ENCODE data around the gene ADAMTS17.

DNA sequence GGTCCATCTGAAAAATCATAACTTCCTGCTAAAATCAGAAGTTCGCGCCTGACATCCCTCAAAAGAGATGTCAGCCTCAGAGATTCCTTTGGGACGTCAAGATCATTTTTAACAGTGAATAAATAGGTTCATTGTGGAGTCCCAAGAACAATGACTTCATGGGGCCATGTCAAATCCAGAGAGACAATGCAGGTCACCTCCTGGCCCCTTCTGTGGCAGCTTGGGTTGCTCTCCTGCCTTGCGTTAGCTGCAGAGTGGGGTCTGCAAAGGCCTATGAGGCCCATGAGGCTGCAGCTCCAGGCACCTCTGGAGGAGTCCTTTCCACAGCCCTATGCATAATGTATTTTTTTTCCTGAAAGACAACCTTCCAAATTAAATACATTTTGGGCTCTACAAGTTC lies 282.3 kb downstream of the ADAMTS17 start:
- TF ChIP-seq, protein P1, sequence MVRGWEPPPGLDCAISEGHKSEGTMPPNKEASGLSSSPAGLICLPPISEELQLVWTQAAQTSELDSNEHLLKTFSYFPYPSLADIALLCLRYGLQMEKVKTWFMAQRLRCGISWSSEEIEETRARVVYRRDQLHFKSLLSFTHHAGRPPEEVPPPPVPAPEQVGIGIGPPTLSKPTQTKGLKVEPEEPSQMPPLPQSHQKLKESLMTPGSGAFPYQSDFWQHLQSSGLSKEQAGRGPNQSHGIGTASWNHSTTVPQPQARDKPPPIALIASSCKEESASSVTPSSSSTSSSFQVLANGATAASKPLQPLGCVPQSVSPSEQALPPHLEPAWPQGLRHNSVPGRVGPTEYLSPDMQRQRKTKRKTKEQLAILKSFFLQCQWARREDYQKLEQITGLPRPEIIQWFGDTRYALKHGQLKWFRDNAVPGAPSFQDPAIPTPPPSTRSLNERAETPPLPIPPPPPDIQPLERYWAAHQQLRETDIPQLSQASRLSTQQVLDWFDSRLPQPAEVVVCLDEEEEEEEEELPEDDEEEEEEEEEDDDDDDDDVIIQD (CRISPR knock-in tag; IDR thresholded peaks at IDR 0.05) = no peak
- no peak for TF ChIP-seq HNRNPUL1 (IDR thresholded peaks at IDR 0.05; ENCODE audit: low read length)
- TF ChIP-seq, protein P2, sequence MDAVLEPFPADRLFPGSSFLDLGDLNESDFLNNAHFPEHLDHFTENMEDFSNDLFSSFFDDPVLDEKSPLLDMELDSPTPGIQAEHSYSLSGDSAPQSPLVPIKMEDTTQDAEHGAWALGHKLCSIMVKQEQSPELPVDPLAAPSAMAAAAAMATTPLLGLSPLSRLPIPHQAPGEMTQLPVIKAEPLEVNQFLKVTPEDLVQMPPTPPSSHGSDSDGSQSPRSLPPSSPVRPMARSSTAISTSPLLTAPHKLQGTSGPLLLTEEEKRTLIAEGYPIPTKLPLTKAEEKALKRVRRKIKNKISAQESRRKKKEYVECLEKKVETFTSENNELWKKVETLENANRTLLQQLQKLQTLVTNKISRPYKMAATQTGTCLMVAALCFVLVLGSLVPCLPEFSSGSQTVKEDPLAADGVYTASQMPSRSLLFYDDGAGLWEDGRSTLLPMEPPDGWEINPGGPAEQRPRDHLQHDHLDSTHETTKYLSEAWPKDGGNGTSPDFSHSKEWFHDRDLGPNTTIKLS (IDR thresholded peaks at IDR 0.05; ENCODE audit: borderline replicate concordance, low read depth) = no peak
- TF ChIP-seq, protein P3, sequence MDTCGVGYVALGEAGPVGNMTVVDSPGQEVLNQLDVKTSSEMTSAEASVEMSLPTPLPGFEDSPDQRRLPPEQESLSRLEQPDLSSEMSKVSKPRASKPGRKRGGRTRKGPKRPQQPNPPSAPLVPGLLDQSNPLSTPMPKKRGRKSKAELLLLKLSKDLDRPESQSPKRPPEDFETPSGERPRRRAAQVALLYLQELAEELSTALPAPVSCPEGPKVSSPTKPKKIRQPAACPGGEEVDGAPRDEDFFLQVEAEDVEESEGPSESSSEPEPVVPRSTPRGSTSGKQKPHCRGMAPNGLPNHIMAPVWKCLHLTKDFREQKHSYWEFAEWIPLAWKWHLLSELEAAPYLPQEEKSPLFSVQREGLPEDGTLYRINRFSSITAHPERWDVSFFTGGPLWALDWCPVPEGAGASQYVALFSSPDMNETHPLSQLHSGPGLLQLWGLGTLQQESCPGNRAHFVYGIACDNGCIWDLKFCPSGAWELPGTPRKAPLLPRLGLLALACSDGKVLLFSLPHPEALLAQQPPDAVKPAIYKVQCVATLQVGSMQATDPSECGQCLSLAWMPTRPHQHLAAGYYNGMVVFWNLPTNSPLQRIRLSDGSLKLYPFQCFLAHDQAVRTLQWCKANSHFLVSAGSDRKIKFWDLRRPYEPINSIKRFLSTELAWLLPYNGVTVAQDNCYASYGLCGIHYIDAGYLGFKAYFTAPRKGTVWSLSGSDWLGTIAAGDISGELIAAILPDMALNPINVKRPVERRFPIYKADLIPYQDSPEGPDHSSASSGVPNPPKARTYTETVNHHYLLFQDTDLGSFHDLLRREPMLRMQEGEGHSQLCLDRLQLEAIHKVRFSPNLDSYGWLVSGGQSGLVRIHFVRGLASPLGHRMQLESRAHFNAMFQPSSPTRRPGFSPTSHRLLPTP (IDR thresholded peaks at IDR 0.05; ENCODE audit: borderline replicate concordance, extremely low read depth, insufficient read length) = no peak
- TF ChIP-seq, protein P4, sequence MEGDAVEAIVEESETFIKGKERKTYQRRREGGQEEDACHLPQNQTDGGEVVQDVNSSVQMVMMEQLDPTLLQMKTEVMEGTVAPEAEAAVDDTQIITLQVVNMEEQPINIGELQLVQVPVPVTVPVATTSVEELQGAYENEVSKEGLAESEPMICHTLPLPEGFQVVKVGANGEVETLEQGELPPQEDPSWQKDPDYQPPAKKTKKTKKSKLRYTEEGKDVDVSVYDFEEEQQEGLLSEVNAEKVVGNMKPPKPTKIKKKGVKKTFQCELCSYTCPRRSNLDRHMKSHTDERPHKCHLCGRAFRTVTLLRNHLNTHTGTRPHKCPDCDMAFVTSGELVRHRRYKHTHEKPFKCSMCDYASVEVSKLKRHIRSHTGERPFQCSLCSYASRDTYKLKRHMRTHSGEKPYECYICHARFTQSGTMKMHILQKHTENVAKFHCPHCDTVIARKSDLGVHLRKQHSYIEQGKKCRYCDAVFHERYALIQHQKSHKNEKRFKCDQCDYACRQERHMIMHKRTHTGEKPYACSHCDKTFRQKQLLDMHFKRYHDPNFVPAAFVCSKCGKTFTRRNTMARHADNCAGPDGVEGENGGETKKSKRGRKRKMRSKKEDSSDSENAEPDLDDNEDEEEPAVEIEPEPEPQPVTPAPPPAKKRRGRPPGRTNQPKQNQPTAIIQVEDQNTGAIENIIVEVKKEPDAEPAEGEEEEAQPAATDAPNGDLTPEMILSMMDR (IDR thresholded peaks at IDR 0.05 in 2 of 3, conservative IDR thresholded peaks at IDR 0.05 in 1 of 3; ENCODE audit: insufficient read depth in 2 of 3, low read depth in 1 of 3, low read length in 3 of 3) = no peak
- TF ChIP-seq, protein P5, sequence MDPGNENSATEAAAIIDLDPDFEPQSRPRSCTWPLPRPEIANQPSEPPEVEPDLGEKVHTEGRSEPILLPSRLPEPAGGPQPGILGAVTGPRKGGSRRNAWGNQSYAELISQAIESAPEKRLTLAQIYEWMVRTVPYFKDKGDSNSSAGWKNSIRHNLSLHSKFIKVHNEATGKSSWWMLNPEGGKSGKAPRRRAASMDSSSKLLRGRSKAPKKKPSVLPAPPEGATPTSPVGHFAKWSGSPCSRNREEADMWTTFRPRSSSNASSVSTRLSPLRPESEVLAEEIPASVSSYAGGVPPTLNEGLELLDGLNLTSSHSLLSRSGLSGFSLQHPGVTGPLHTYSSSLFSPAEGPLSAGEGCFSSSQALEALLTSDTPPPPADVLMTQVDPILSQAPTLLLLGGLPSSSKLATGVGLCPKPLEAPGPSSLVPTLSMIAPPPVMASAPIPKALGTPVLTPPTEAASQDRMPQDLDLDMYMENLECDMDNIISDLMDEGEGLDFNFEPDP (CRISPR knock-in tag; IDR thresholded peaks at IDR 0.05) = no peak
- TF ChIP-seq, protein P6, sequence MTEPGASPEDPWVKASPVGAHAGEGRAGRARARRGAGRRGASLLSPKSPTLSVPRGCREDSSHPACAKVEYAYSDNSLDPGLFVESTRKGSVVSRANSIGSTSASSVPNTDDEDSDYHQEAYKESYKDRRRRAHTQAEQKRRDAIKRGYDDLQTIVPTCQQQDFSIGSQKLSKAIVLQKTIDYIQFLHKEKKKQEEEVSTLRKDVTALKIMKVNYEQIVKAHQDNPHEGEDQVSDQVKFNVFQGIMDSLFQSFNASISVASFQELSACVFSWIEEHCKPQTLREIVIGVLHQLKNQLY (CRISPR knock-in tag; conservative IDR thresholded peaks at IDR 0.05) = no peak
- TF ChIP-seq KAT2B (IDR thresholded peaks at IDR 0.05; ENCODE audit: low read depth, low read length) = no peak
- no peak for TF ChIP-seq SRSF7 (optimal IDR thresholded peaks at IDR 0.05; ENCODE audit: low read depth, low read length)
- no peak for TF ChIP-seq CEBPB (tag; IDR thresholded peaks at IDR 0.05)
